H1 (cell line): Measurements from ENCODE around the gene PIAS1. TPM values are rescaled to one million over a fixed set of nuclear protein-coding genes. Genes with fewer than 3 reads are reported as not detected.

ENCODE experiments used
- CTCF ChIA-PET: fragments of 300-600 bp; sonication (Branson Sonifier 250); formaldehyde crosslinking; loops from one replicate; lab custom pipeline; 2021; ENCODE audit not compliant: partially characterized antibody; lab: Charles Lee
- POLR2A ChIA-PET: fragments of 300-600 bp; sonication (Branson Sonifier 250); formaldehyde crosslinking; loops from one replicate; lab custom pipeline; 2021; ENCODE audit warnings: inconsistent platforms; ENCODE audit not compliant: partially characterized antibody; lab: Charles Lee
- DNase-seq, 2 experiments: peaks; one replicate each; pipeline versions ENCODE4 v3.0.0 to v3.0.0-alpha.2; 2010 to 2022; ENCODE audit warnings: low spot score in 2 of 2, low read depth in 1 of 2, mixed read lengths in 1 of 2
- FAIRE-seq: peaks from 2 replicates; lab custom pipeline; 2011; peaks lifted over from hg19 to GRCh38; lab: Jason Lieb, UNC
- H2AFZ ChIP-seq: 2 replicates; pipeline ENCODE4 v1.8.1; 2012; ENCODE audit warnings: low read length, inconsistent platforms
- H2AK5ac ChIP-seq: 2 replicates; pipeline ENCODE4 v1.6.1; 2013; ENCODE audit warnings: low read depth, low read length
- H2BK120ac ChIP-seq: replicated peaks from 2 replicates; pipeline ENCODE3; 2013; ENCODE audit warnings: low read depth, low read length, inconsistent platforms
- H2BK12ac ChIP-seq: 2 replicates; pipeline ENCODE4 v1.6.1; 2013; ENCODE audit warnings: low read depth, low read length
- H2BK15ac ChIP-seq: 2 replicates; pipeline ENCODE4 v1.6.1; 2013; ENCODE audit warnings: low read length
- H2BK20ac ChIP-seq: 2 replicates; pipeline ENCODE4 v1.6.1; 2013; ENCODE audit warnings: low read length
- H2BK5ac ChIP-seq: 2 replicates; pipeline ENCODE4 v1.6.1; 2013; ENCODE audit warnings: low read depth, low read length
- H3K14ac ChIP-seq: 2 replicates; pipeline ENCODE4 v1.6.1; 2013; ENCODE audit warnings: inconsistent platforms; ENCODE audit not compliant: insufficient read length
- H3K18ac ChIP-seq: 2 replicates; pipeline ENCODE4 v1.6.1; 2013; ENCODE audit warnings: low read length; ENCODE audit errors: extremely low read depth
- H3K23ac ChIP-seq: 2 replicates; pipeline ENCODE4 v1.6.1; 2013; ENCODE audit warnings: inconsistent platforms; ENCODE audit not compliant: insufficient read length
- H3K23me2 ChIP-seq: 2 replicates; pipeline ENCODE4 v1.6.1; 2013; ENCODE audit warnings: low read depth, low read length
- H3K27ac ChIP-seq: 2 replicates; pipeline ENCODE4 v1.6.1; 2011; ENCODE audit warnings: low read depth, low read length, inconsistent platforms
- H3K27me3 ChIP-seq, 4 experiments: replicated peaks in 1 of 4; 1 replicate in 1 of 4; 2 replicates in 3 of 4; pipeline versions ENCODE4 v1.6.1 to v1.8.1; 2011 to 2013; ENCODE audit warnings: low read length in 3 of 4, mild to moderate bottlenecking in 3 of 4, inconsistent platforms in 2 of 4, mixed read lengths in 2 of 4, moderate library complexity in 1 of 4; ENCODE audit not compliant: control insufficient read depth in 3 of 4, insufficient read depth in 3 of 4; ENCODE audit errors: extremely low read depth in 1 of 4
- H3K36me3 ChIP-seq, 4 experiments: 2 replicates each; pipeline versions ENCODE4 v1.6.1 to v1.8.1; 2011 to 2013; ENCODE audit warnings: mild to moderate bottlenecking in 4 of 4, low read length in 3 of 4, moderate library complexity in 2 of 4, control low read depth in 1 of 4, inconsistent platforms in 1 of 4; ENCODE audit not compliant: insufficient read depth in 4 of 4, control insufficient read depth in 2 of 4
- H3K4ac ChIP-seq: replicated peaks from 2 replicates; pipeline ENCODE3; 2013; ENCODE audit warnings: low read length, low read depth, mixed read lengths, inconsistent platforms; ENCODE audit not compliant: insufficient read length
- H3K4me1 ChIP-seq, 4 experiments: replicated peaks in 1 of 4; 1 replicate in 1 of 4; 2 replicates in 3 of 4; pipeline versions ENCODE4 v1.6.1 to v1.8.1; 2011 to 2013; ENCODE audit warnings: low read length in 3 of 4, inconsistent platforms in 2 of 4, mixed read lengths in 1 of 4; ENCODE audit not compliant: insufficient read depth in 4 of 4, control insufficient read depth in 3 of 4
- H3K4me2 ChIP-seq, 2 experiments: 2 replicates each; pipeline versions ENCODE4 v1.6.1 to v1.8.1; 2011 to 2013; ENCODE audit warnings: low read depth in 2 of 2, low read length in 2 of 2, control low read depth in 1 of 2, inconsistent platforms in 1 of 2, mild to moderate bottlenecking in 1 of 2; ENCODE audit not compliant: insufficient read depth in 1 of 2
- H3K4me3 ChIP-seq, 4 experiments: fragments of 200-600, 300-600 bp in 1 of 4; sonication (generic), shearing (Covaris generic), sonication (Bioruptor Twin) in 1 of 4; 2 replicates each; pipeline versions ENCODE4 v1.5.1 to v1.8.1; 2011 to 2016; ENCODE audit warnings: low read length in 4 of 4, low read depth in 3 of 4, control low read depth in 2 of 4, inconsistent platforms in 2 of 4, mild to moderate bottlenecking in 2 of 4, mixed read lengths in 1 of 4, moderate library complexity in 1 of 4; ENCODE audit not compliant: insufficient read depth in 2 of 4; ENCODE audit errors: extremely low read depth in 1 of 4
- H3K56ac ChIP-seq: replicated peaks from 2 replicates; pipeline ENCODE3; 2013; ENCODE audit warnings: low read depth, mild to moderate bottlenecking, mixed read lengths, low read length, inconsistent platforms; ENCODE audit not compliant: insufficient read length
- H3K79me1 ChIP-seq: 2 replicates; pipeline ENCODE4 v1.6.1; 2013; ENCODE audit warnings: low read depth, low read length, control low read depth
- H3K79me2 ChIP-seq, 2 experiments: 2 replicates each; pipeline versions ENCODE4 v1.6.1 to v1.8.1; 2012 to 2013; ENCODE audit warnings: low read length in 2 of 2, mild to moderate bottlenecking in 2 of 2, inconsistent platforms in 1 of 2; ENCODE audit not compliant: insufficient read depth in 2 of 2, control insufficient read depth in 1 of 2
- H3K9ac ChIP-seq, 4 experiments: replicated peaks in 1 of 4; 1 replicate in 1 of 4; 2 replicates in 3 of 4; pipeline versions ENCODE4 v1.6.1 to v1.8.1; 2011 to 2013; ENCODE audit warnings: low read depth in 3 of 4, low read length in 3 of 4, control low read depth in 2 of 4, mild to moderate bottlenecking in 2 of 4, moderate library complexity in 2 of 4, inconsistent platforms in 1 of 4; ENCODE audit errors: extremely low read depth in 1 of 4
- H3K9me3 ChIP-seq, 2 experiments: 2 replicates each; pipeline versions ENCODE4 v1.6.1 to v1.8.1; 2012 to 2013; ENCODE audit warnings: mild to moderate bottlenecking in 2 of 2, moderate library complexity in 2 of 2, control low read depth in 1 of 2, inconsistent platforms in 1 of 2, low read depth in 1 of 2, low read length in 1 of 2, mixed read lengths in 1 of 2; ENCODE audit not compliant: insufficient read depth in 2 of 2
- H4K20me1 ChIP-seq, 2 experiments: replicated peaks in 1 of 2; 2 replicates each; pipeline versions ENCODE3 to v1.8.1; 2011 to 2013; ENCODE audit warnings: inconsistent platforms in 2 of 2, low read length in 2 of 2, mild to moderate bottlenecking in 1 of 2; ENCODE audit not compliant: insufficient read depth in 2 of 2, control insufficient read depth in 1 of 2
- H4K5ac ChIP-seq: 2 replicates; pipeline ENCODE4 v1.6.1; 2013; ENCODE audit warnings: low read length, low read depth, mixed read lengths, inconsistent platforms; ENCODE audit not compliant: insufficient read length
- H4K8ac ChIP-seq: 2 replicates; pipeline ENCODE4 v1.8.0; 2013; ENCODE audit warnings: mild to moderate bottlenecking, moderate library complexity, low read length, inconsistent platforms; ENCODE audit not compliant: insufficient read depth; ENCODE audit errors: extremely low read depth
- H4K91ac ChIP-seq: replicated peaks from 2 replicates; pipeline ENCODE3; 2013; ENCODE audit warnings: low read length, mixed read lengths, inconsistent platforms; ENCODE audit not compliant: insufficient read length
- GTF2F1 ChIP-seq: IDR thresholded peaks from 2 replicates; pipeline ENCODE4 v1.6.1; 2012; ENCODE audit warnings: low read depth, low read length, improper control_type of control experiment, borderline replicate concordance
- POLR2AphosphoS5 ChIP-seq: IDR thresholded peaks from 2 replicates; pipeline ENCODE4 v1.6.1; 2011; ENCODE audit warnings: low read depth, low read length
- TCF12 ChIP-seq: IDR thresholded peaks from 2 replicates; pipeline ENCODE4 v1.6.1; 2011; ENCODE audit warnings: low read depth, mild to moderate bottlenecking, low read length
- WGBS, 2 experiments: shearing (Covaris generic) in 1 of 2; methylation state at CpG; one replicate each; pipeline versions ENCODE4 v1.1.6 to v1.1.7; 2013 to 2015; ENCODE audit warnings: low lambda C conversion rate in 2 of 2, mixed read lengths in 2 of 2, inconsistent platforms in 1 of 2, low coverage in 1 of 2, missing lambda C conversion rate in 1 of 2; ENCODE audit not compliant: insufficient replicate concordance in 2 of 2, insufficient coverage in 1 of 2, insufficient read length in 1 of 2; ENCODE audit errors: extremely low coverage in 1 of 2, missing lambda C conversion rate in 1 of 2; 5-methylcytosine and 5-hydroxymethylcytosine counted together
- polyA plus RNA-seq, 7 experiments: library from polyadenylated mRNA; depleted of rRNA in 3 of 7; stranded (reverse) in 5 of 7; unstranded in 2 of 7; fragments of >200 nt in 5 of 7; fragments of 200-250 nt in 2 of 7; gene quantifications; 1 replicate in 5 of 7; 2 replicates in 1 of 7; 4 replicates in 1 of 7; pipeline versions ENCODE4 v1.2.1 to v1.2.3, GENCODE V29; 2011 to 2013; ENCODE audit warnings: missing spikeins in 2 of 7, mixed read lengths in 2 of 7
- total RNA-seq: library from RNA; stranded (reverse); fragmentation: NEBNext Ultra II Directional; extraction: Animal tissue kit (Norgen Biotek cat#: 25700); gene quantifications from 2 replicates; pipeline ENCODE4 v1.2.1, GENCODE V29; 2021

Gene PIAS1
- total and polyA plus RNA-seq, 2 of the 8 experiments (the other 6 are each of a cell fraction or from before 2014, with no cell fraction given): 30.8 to 34.5 TPM

GRCh38 chr15:68211656-68212320 is 157.7 kb downstream of the PIAS1 start:
- H3K18ac ChIP-seq: no peak overlapping the region; the same call in 1 of the 2 replicates
- H3K4me1 ChIP-seq: peaks cover 0 to 21% (median 5%) of the 10 kb centered on the region in 4 experiments; a peak in 5 of 7 replicates
- no peak overlapping the region for H3K27ac ChIP-seq
- H4K5ac ChIP-seq: no peak overlapping the region
- H3K9ac ChIP-seq: no peak overlapping the region
- no peak overlapping the region for H3K4me2 ChIP-seq
- H3K36me3 ChIP-seq: peaks cover 0 to 6% (median 2%) of the 10 kb centered on the region in 4 experiments; a peak in 4 of 8 replicates
- H4K8ac ChIP-seq: no peak overlapping the region
- no peak overlapping the region for H3K56ac ChIP-seq
- H2BK15ac ChIP-seq: no peak overlapping the region
- POLR2A ChIA-PET: interaction anchor here (1.1 to 2.4 kb wide), 4 partner anchors 8 to 17 kb away, joined by 3 to 19 read pairs (median 6); no protein-coding TSS in a partner anchor
- peaks cover 10% of the 10 kb centered on the region; the same call in 1 of the 2 replicates for H3K79me1 ChIP-seq
- no peak overlapping the region for H2BK12ac ChIP-seq
- no peak overlapping the region for H3K4me3 ChIP-seq
- H4K91ac ChIP-seq: no peak overlapping the region
- H3K9me3 ChIP-seq: no peaks in the 10 kb centered on the region
- H2BK5ac ChIP-seq: no peak overlapping the region
- H3K14ac ChIP-seq: no peak overlapping the region
- WGBS, 2 experiments: 89% methylated on average over 14 of the region's 14 CpGs; no CpG with 5 or more reads in 1 of the 2 experiments
- no peaks in the 10 kb centered on the region for H3K23me2 ChIP-seq
- no peak overlapping the region for H2BK20ac ChIP-seq
- H3K79me2 ChIP-seq: peaks cover 0 to 47% of the 10 kb centered on the region in 2 experiments; a peak in 2 of 4 replicates
- H2AFZ ChIP-seq: no peak overlapping the region
- no peak overlapping the region for H2AK5ac ChIP-seq
- no peak for DNase-seq
- CTCF ChIA-PET: interaction anchor here (1.0 to 5.7 kb wide), 7 partner anchors 8 to 99 kb away, joined by 3 to 101 read pairs (median 7); no protein-coding TSS in a partner anchor
- no peak for FAIRE-seq
- TF ChIP-seq POLR2AphosphoS5 (peak; percentile 26; the same call in 1 of the 2 replicates), TCF12 (no peak), GTF2F1 (no peak)
- H4K20me1 ChIP-seq: peaks cover 10 to 33% of the 10 kb centered on the region in 2 experiments
- no peak overlapping the region for H2BK120ac ChIP-seq
- no peak overlapping the region for H3K4ac ChIP-seq
- no peak overlapping the region for H3K23ac ChIP-seq
- no peaks in the 10 kb centered on the region for H3K27me3 ChIP-seq
